Stimulated activated naive B cell treated with anti-CD40 and anti-IgM and Interleukin-4, amounts not matched to agents 10 μg/mL and 1 μg/mL and 100 μg/mL, for 72 hours (primary cell): Measurements from ENCODE around the gene MSANTD1.
A peak's percentile ranks its signal among the peaks of the same experiment; 100 is the strongest.

Experiments used
- ATAC-seq, 2 donors: fragments of 150-1000 bp; cut with Tn5 transposase; replicated peaks; 2 replicates each; pipeline ENCODE4 v1.10.0; 2021; ENCODE audit warnings: moderate library complexity in 1 of 2
- DNase-seq: peaks from one replicate; pipeline ENCODE4 v3.0.0; 2021
- H3K27ac Mint-ChIP-seq: one replicate; pipeline ENCODE4 v1.8.0; 2022; ENCODE audit warnings: mild to moderate bottlenecking, mixed read lengths
- H3K27me3 Mint-ChIP-seq, 2 donors: one replicate each; pipeline ENCODE4 v1.8.0; 2022; ENCODE audit warnings: mixed read lengths in 2 of 2
- H3K36me3 Mint-ChIP-seq, 2 donors: one replicate each; pipeline ENCODE4 v1.8.0; 2022; ENCODE audit warnings: mixed read lengths in 2 of 2, mild to moderate bottlenecking in 1 of 2
- H3K4me1 Mint-ChIP-seq, 2 donors: one replicate each; pipeline ENCODE4 v1.8.0; 2022; ENCODE audit warnings: mixed read lengths in 2 of 2, mild to moderate bottlenecking in 1 of 2
- H3K4me3 Mint-ChIP-seq, 2 donors: one replicate each; pipeline ENCODE4 v1.8.0; 2022; ENCODE audit warnings: mild to moderate bottlenecking in 2 of 2, mixed read lengths in 2 of 2, moderate library complexity in 1 of 2
- H3K9me3 Mint-ChIP-seq, 2 donors: one replicate each; pipeline ENCODE4 v1.8.0; 2022; ENCODE audit warnings: mixed read lengths in 2 of 2, mild to moderate bottlenecking in 1 of 2

MSANTD1 gene

DNA sequence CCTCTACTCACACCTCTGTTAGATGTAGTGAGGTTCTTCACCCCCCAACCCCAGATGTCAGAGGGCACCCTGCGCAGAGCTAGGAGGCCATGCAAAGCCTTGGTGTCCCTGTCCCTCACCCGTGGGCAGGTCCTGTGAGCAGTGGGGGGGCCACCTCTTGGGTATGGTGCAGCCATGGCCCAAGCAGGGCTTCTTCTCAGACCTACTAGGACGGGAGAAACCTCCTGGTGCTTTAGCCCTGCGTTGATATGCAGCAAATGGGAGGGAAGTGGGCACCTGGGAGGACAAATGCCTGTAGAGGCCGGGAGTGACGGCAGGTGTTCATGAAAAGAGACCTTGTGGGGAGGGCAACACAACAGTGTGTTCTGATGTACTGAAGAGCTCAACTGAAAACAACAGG lies 38.5 kb upstream of the MSANTD1 start:
- Mint-ChIP-seq H3K36me3 (peaks cover 40 to 70% of the 10 kb centered on the region in 2 donors), H3K4me1 (no peaks in the 10 kb centered on the region), H3K4me3 (no peak overlapping the region), H3K9me3 (no peaks in the 10 kb centered on the region), H3K27ac (peak overlapping the region; percentile 37), H3K27me3 (no peaks in the 10 kb centered on the region)
- DNase-seq (no peak), ATAC-seq (no peak)

DNA sequence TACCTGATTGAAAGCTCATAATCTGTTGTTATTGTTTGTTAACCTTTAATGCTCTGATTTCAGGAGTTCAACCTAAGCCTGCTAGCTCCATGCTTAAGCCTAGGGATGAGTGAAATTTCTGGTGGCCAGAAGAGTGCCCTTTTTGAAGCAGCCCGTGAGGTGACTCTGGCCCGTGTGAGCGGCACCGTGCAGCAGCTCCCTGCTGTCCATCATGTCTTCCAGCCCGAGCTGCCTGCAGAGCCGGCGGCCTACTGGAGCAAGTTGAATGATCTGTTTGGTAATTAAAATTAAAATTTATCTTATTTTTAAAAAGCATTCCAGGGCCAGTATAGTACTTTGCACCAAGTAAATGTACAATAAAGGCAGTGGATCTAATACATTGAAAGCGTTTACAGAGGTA lies 37.1 kb upstream of the MSANTD1 start:
- no peak overlapping the region for H3K4me3 Mint-ChIP-seq
- no peak for DNase-seq
- no peak for ATAC-seq
- H3K9me3 Mint-ChIP-seq, result no peaks in the 10 kb centered on the region
- H3K27ac Mint-ChIP-seq, result no peak overlapping the region
- peaks cover 39 to 69% of the 10 kb centered on the region in 2 donors for H3K36me3 Mint-ChIP-seq
- H3K27me3 Mint-ChIP-seq, result no peaks in the 10 kb centered on the region
- no peaks in the 10 kb centered on the region for H3K4me1 Mint-ChIP-seq

DNA sequence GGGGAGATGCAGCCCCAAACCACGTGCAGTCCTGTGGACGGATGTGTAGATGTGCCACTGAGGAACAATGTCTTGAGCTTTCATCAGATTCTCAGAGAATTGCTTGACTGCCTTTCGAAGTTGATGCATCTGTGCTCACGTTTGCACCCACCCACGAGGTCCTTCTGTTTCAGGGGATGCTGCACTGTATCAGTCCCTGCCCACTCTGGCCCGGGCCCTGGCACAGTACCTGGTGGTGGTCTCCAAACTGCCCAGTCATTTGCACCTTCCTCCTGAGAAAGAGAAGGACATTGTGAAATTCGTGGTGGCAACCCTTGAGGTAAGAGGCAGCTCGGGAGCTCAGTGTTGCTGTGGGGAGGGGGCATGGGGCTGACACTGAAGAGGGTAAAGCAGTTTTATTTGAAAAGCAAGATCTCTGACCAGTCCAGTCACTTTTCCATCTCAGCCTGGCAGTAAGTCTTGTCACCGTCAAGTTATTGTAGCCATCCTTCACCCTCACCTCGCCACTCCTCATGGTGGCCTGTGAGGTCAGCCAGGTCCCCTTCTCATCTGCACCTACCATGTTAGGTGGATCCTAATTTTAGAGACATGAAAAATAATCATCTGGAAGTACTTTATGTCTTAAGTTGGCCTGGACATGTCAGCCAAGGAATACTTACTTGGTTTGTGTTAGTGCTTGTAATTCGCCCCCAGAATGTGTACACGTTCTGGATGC lies 36.4 kb upstream of the MSANTD1 start:
- H3K9me3 Mint-ChIP-seq, result no peaks in the 10 kb centered on the region
- no peaks in the 10 kb centered on the region for H3K27me3 Mint-ChIP-seq
- H3K27ac Mint-ChIP-seq, result no peak overlapping the region
- DNase-seq, result no peak
- H3K4me3 Mint-ChIP-seq, result no peak overlapping the region
- peaks cover 41 to 68% of the 10 kb centered on the region in 2 donors for H3K36me3 Mint-ChIP-seq
- H3K4me1 Mint-ChIP-seq, result no peaks in the 10 kb centered on the region
- no peak for ATAC-seq

DNA sequence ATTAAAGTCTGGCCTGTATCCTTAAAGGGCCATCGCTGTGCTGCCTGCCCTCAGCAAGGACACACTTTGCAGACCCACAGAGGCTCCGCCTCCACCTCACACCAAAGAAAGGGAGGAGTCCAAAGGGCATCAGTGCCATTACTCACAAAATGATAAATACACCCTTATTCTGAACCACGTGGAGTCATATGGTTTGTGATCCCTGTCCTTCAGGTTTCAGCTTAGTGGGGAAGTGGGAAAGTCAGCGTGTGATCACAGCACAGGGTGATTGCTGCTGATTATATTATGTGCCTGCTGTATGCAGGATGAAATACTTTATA lies 35.9 kb upstream of the MSANTD1 start:
- ATAC-seq (no peak), DNase-seq (no peak)
- no peak overlapping the region for H3K27ac Mint-ChIP-seq
- H3K4me1 Mint-ChIP-seq, result no peaks in the 10 kb centered on the region
- peaks cover 43 to 66% of the 10 kb centered on the region in 2 donors for H3K36me3 Mint-ChIP-seq
- no peaks in the 10 kb centered on the region for H3K9me3 Mint-ChIP-seq
- no peak overlapping the region for H3K4me3 Mint-ChIP-seq
- H3K27me3 Mint-ChIP-seq, result no peaks in the 10 kb centered on the region

DNA sequence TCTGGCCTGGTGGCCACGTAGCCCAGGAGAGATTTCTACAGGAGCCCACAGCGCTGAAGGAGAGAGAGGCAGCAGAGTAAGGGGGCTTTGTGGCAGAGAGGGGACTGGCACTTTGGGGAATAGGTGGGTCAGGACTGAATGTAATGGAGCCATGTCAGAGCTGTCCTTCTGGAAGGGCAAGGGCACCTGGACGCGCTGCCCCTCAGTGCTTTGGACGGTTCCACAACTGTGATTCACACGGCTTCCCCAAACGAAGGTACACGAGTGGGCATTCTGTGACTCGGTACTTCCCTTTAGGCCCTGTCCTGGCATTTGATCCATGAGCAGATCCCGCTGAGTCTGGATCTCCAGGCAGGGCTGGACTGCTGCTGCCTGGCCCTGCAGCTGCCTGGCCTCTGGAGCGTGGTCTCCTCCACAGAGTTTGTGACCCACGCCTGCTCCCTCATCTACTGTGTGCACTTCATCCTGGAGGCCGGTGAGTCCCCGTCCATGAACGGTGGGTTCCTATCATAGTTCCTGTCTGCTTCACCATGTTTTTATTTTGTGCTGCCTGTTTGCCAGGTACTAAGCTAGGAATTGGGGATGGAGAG lies 35.2 kb upstream of the MSANTD1 start:
- H3K4me1 Mint-ChIP-seq, result peaks cover 0 to 3% of the 10 kb centered on the region in 2 donors
- H3K4me3 Mint-ChIP-seq, result no peak overlapping the region
- H3K27me3 Mint-ChIP-seq, result no peaks in the 10 kb centered on the region
- ATAC-seq (no peak), DNase-seq (no peak)
- H3K9me3 Mint-ChIP-seq, result no peaks in the 10 kb centered on the region
- no peak overlapping the region for H3K27ac Mint-ChIP-seq
- H3K36me3 Mint-ChIP-seq, result peaks cover 42 to 64% of the 10 kb centered on the region in 2 donors

DNA sequence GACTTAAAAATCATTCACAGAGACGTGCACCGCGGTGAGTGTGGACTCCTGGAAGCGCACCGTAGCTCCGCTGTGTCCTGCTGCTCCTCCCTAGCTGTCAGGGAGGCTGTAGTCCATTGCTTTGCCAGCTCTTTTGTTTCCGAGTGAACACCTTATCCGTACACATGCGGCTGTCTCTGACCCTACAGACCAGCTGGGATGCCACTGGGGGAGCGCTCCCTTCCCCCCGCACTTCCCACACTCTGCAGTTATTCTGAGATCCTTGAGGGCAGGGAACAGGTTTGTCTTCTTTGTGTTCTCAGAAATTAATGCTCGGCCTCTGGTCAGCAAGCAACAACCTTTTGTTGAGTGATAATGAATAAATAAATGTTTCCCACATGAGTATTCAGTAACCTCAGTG lies 33.7 kb upstream of the MSANTD1 start:
- no peaks in the 10 kb centered on the region for H3K9me3 Mint-ChIP-seq
- H3K27me3 Mint-ChIP-seq, result no peaks in the 10 kb centered on the region
- peaks cover 0 to 3% of the 10 kb centered on the region in 2 donors for H3K4me1 Mint-ChIP-seq
- H3K4me3 Mint-ChIP-seq, result no peak overlapping the region
- DNase-seq (no peak), ATAC-seq (no peak)
- no peak overlapping the region for H3K27ac Mint-ChIP-seq
- H3K36me3 Mint-ChIP-seq, result peaks cover 37 to 63% of the 10 kb centered on the region in 2 donors

DNA sequence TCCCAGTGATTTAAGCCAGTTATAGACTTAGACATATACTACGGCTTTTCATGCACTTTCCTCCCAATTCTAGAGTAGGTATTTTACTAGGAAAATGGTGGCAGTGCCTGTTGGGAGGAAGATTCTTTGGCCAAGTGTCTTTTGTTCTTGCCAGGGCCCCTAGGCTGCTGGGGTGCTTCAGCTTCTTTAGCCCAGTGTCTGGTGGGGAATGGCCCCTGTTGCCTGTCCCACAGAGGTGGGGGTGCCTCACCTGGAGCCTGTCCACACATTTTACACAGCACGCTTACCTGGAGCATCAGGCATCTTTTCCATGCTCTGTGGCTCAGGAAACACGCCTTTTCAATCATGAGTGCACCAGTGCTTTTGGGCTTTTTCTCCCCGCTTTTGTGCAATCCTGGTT lies 33.2 kb upstream of the MSANTD1 start:
- ATAC-seq, result no peak
- Mint-ChIP-seq H3K27ac (no peak overlapping the region), H3K36me3 (peaks cover 33 to 59% of the 10 kb centered on the region in 2 donors), H3K9me3 (no peaks in the 10 kb centered on the region), H3K27me3 (no peaks in the 10 kb centered on the region), H3K4me3 (no peak overlapping the region), H3K4me1 (peaks cover 0 to 3% of the 10 kb centered on the region in 2 donors)
- DNase-seq, result no peak

DNA sequence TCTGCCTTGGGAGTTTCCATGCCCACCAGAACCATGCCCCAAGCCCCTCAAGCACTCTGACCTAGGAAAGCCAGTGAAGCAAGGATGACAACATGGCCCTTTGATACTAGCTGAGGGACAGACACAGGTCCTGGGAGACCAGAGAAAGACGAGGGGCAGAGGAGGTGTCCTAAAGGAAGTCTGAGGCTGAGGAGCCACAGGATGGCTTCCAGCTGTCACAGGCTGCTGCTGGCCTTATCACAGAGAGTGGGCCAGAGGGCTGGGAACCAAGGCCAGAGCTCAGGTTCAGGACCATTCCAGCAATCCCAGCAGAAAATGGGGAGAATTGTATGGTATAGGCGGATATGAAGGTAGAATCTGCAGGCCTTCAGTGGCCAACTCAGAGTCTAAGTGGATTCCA lies 31.7 kb upstream of the MSANTD1 start:
- ATAC-seq, result no peak
- Mint-ChIP-seq H3K4me3 (no peak overlapping the region), H3K9me3 (no peaks in the 10 kb centered on the region), H3K36me3 (peaks cover 45 to 69% of the 10 kb centered on the region in 2 donors), H3K4me1 (peaks cover 0 to 3% of the 10 kb centered on the region in 2 donors), H3K27me3 (no peaks in the 10 kb centered on the region), H3K27ac (peak overlapping the region; percentile 14)
- DNase-seq, result no peak

DNA sequence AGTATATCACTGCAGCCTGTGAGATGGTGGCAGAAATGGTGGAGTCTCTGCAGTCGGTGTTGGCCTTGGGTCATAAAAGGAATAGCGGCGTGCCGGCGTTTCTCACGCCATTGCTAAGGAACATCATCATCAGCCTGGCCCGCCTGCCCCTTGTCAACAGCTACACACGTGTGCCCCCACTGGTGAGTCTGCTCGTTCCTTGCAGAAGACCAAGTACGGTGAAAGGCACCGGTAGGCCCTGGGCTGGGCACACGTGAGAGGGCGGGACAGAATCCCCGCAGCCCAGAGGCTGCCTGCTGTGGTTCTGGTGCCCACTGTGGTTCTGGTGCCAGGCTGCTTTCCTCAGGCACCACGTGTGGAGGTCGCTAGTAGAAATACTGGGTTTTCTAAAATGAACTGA lies 31.2 kb upstream of the MSANTD1 start:
- ATAC-seq (no peak), DNase-seq (no peak)
- Mint-ChIP-seq H3K36me3 (peaks cover 45 to 69% of the 10 kb centered on the region in 2 donors), H3K27me3 (no peaks in the 10 kb centered on the region), H3K4me3 (no peak overlapping the region), H3K27ac (peak overlapping the region; percentile 14), H3K9me3 (no peaks in the 10 kb centered on the region), H3K4me1 (peaks cover 0 to 3% of the 10 kb centered on the region in 2 donors)

DNA sequence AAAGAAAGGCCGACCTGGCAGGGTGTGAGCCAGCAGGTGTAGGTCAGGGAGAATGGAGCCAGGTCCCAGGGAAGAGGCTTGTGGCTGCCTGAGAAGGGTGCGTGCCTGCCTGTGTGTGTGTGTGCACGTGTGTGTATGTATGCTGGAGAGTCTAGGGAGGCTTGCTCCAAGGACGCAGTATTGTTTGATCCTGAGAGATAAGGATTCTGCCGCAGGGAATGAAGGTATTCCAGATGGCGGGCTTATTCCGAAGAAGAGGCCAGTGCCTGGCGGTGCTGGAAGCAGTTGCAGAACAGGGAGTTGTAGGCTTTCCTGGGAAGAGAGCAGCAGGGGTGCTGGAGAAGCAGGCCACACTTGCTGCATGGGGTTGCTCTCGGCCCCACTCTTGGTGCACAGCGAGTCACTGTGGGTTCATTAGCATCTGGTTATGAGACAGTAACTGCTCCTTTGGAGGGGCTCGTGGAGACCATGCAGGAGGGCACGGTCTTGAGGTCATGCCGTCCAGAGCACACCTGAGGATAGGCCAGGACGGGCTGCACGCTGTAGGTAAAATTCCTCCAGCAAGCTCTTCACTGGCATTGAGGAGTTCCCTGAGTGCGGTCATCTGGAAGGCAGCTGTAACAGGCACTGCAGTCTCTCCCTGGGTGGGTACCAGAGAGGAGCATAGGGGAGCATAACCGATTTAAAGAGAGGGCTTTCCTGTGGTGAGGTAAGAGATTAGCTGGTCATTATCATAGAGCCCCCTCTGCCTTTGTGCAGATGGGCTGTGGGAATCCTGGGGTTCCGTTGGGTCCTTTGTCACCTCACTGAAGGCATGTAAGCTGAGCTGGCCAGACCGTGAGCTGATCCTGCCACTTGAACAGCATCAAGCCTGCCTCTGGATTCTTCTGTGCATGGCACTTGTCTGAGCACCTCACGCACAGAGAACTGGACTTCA lies 29.9 kb upstream of the MSANTD1 start:
- peaks cover 46 to 66% of the 10 kb centered on the region in 2 donors for H3K36me3 Mint-ChIP-seq

DNA sequence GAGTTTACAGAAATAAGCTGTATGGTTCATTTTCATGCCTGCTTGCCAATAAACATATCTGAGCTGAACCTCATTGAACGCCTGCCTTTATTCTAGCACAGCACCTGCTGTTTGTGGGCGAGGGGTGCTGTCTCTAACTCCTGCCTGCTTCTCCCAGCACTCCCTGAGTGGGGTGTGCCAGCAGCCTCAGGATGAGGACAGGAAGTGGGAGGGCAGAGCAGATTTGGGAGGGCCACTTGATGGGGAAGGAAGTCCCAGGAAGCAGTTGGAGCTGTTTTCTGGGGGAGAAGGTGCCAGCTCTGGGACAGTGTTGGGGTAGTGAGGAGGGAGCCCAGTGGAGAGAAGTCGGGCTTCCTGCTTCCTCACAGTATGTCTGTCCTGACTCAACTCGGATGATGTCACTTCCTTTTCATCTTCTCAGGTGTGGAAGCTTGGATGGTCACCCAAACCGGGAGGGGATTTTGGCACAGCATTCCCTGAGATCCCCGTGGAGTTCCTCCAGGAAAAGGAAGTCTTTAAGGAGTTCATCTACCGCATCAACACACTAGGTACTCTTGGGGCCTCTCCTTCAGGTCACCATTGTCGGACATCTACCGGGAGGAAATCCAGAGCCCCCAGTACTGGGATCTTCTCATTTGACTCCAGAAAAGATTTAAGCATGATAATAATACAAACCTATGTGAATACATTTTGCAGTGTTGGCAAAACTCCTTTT lies 29.0 kb upstream of the MSANTD1 start:
- DNase-seq (no peak), ATAC-seq (no peak)
- Mint-ChIP-seq H3K9me3 (no peaks in the 10 kb centered on the region), H3K4me1 (peaks cover 0 to 3% of the 10 kb centered on the region in 2 donors), H3K36me3 (peaks cover 53 to 72% of the 10 kb centered on the region in 2 donors), H3K4me3 (no peak overlapping the region), H3K27ac (peak overlapping the region; percentile 70), H3K27me3 (no peaks in the 10 kb centered on the region)

More for the DNA sequence above, 29.9 kb upstream of the MSANTD1 start:
- DNase-seq (no peak), ATAC-seq (no peak)
- Mint-ChIP-seq H3K27ac (peak overlapping the region; percentile 31), H3K4me3 (no peak overlapping the region), H3K27me3 (no peaks in the 10 kb centered on the region), H3K9me3 (no peaks in the 10 kb centered on the region), H3K4me1 (peaks cover 0 to 3% of the 10 kb centered on the region in 2 donors)

DNA sequence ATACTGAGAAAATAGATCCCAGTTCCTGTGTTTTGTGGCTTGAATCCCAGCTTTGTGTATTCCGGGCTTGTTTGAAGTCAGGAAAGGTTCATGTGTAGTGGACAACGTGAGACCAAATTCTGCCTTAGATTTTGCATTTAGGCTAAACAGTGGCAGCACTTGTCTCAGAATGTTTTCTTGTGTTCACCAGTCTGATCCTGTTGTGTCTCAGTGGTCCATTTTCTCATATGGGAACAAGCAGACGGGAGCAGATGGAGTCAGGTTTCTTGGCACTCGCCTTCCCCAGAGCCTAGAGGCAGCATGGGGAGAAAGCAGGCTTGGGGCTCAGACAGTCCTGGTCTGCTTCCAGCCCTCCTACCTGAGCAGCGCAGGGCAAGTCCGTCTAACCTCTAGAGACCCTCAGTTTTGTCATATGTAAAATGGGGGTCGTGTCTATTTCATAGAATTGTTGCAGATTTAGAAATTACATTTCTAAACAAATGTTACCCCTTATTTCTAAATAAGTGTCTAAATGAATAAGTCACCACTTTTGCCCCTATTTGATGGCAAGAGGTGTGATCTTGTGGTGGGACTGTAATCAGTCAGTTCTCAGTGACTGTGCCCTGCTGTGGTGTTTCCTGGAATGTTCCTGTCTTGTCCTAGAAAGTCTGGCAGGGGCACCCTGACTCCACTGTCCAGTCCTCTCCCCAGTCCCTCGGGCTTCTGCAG lies 28.3 kb upstream of the MSANTD1 start:
- no peak overlapping the region for H3K4me3 Mint-ChIP-seq
- H3K36me3 Mint-ChIP-seq, result peaks cover 58 to 67% of the 10 kb centered on the region in 2 donors
- DNase-seq (no peak), ATAC-seq (no peak)
- H3K9me3 Mint-ChIP-seq, result no peaks in the 10 kb centered on the region
- H3K4me1 Mint-ChIP-seq, result peaks cover 0 to 3% of the 10 kb centered on the region in 2 donors
- H3K27me3 Mint-ChIP-seq, result no peaks in the 10 kb centered on the region
- H3K27ac Mint-ChIP-seq, result no peak overlapping the region

DNA sequence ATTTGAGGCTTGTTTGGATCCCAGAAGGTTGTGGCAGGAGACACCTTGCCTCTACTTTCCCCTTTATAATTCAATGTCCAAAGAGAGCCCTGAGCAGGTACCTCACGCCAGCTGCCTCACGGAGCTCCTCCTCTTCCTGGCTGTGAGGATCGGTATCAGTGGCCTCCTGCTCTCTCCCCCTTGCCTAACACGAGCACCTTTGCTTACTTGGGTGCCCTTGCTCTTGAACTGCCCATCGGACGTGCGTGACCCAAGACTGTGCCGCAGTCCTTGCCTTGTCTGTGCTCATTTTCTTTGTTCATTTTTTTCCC lies 27.8 kb upstream of the MSANTD1 start:
- no peak overlapping the region for H3K4me3 Mint-ChIP-seq
- H3K4me1 Mint-ChIP-seq, result peaks cover 0 to 3% of the 10 kb centered on the region in 2 donors
- no peaks in the 10 kb centered on the region for H3K9me3 Mint-ChIP-seq
- H3K36me3 Mint-ChIP-seq, result peaks cover 59 to 69% of the 10 kb centered on the region in 2 donors
- no peak overlapping the region for H3K27ac Mint-ChIP-seq
- H3K27me3 Mint-ChIP-seq, result no peaks in the 10 kb centered on the region
- ATAC-seq (no peak), DNase-seq (no peak)

DNA sequence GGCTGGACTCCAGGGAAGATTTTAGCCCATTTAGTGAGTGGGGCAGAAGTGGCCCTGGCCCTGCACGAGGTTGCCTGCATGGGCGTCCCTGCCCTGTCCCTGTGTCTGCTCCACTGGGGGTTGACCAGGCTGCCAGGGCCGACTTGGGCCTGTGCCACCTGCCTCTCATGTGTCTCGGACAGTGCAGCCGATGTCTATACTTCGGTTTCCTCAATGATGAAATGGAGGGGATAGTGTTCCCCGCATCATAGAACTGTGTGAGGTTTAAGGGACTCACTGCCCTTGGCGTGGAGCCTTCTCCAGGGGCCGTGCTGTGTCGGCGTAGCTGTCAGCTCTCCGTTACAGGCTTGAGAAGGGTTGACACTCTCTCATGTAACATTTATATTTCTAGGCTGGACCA lies 27.0 kb upstream of the MSANTD1 start:
- Mint-ChIP-seq H3K27me3 (no peaks in the 10 kb centered on the region), H3K27ac (no peak overlapping the region), H3K9me3 (no peaks in the 10 kb centered on the region), H3K36me3 (peaks cover 54 to 66% of the 10 kb centered on the region in 2 donors), H3K4me1 (peaks cover 0 to 3% of the 10 kb centered on the region in 2 donors), H3K4me3 (no peak overlapping the region)
- DNase-seq (no peak), ATAC-seq (no peak)
